ENCODE results near the gene CATSPER4.
A peak's percentile ranks its signal among the peaks of the same experiment; 100 is the strongest.

CATSPER4 gene

GRCh38 chr1:26164861-26165842, 25.2 kb upstream of the CATSPER4 start:
- DNase-seq: no peak

- DNase-seq: no peak
Observed at GRCh38 chr1:26166719-26167281, 23.6 kb upstream of the CATSPER4 start.

DNA sequence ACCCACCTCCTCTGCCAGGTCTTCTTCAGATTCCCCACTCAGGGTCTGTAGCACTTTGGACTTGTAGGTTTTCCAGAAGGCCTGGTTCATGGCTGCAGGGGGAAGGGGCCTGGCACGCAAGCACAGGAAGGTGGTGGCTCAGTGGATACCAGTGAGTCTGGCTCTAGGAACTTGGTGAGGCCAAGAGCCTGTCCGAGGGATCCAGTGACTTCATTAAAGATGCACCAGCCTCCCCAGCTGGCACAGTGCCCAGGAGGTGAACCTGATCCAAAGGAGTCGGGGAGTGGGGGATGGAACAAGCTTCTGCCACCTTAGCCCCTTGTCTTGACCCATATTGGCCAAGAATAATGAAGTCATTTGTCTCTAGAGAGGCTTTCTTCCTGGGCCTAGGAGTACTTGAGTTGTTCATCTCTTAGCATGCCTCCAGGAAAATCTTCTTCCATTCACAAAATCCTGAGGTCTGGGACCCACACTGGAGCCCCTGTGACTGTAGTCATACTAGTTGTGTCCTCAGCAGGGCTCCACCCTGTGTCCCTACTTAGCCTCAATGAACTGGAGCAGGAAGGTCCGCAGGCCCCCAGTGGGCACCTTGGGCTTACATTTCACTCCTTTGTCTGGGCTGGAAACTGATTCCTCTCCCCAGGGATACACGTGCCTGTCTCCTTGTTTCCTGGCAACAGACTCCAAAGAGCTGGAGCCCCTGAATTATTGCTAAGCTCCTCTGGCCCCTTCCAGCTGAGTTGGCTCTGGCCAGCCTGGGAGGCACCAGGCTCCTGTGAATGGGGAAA, 21.8 kb upstream of the CATSPER4 start, which contains the start of gene C1orf232:
Gene C1orf232, minus strand, starts transcription at position 554 of the 788 bp plus-strand sequence. Its CDS starts 464 bp downstream, at position 90.
- no peak for DNase-seq

- no peak for DNase-seq
Observed at GRCh38 chr1:26169198-26169554, 21.2 kb upstream of the CATSPER4 start.

DNA sequence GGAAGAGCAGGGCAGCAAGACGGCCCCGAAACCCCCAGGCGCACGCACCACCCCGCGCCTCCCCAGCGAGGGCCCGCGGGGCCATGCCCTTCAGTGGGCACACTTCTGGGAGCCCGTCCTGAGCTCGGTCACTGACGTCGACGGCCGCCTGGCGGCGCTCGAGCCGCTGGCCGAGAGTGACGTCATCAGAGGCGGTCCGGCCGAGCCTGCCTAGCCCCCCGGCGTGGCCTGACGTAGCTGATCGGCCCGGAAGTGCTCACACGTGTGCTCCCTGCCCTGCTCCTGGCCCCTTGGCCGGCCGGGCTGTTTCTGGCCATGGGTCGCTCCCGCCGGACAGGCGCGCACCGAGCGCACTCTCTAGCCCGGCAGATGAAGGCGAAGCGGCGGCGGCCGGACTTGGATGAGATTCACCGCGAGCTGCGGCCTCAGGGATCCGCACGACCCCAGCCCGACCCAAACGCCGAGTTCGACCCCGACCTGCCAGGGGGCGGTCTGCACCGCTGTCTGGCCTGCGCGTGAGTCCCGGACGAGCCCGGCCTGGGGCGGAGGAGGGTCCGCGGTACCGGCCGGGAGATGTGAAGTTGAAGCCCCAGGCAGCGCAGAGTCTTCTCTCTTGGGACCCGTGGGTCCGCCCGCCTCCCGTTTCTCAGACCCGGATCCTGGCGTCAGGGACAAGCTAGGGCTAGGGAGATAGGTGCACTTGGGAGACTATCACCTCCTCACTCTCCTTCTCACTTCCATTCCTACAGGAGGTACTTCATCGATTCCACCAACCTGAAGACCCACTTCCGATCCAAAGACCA, 20.5 kb upstream of the CATSPER4 start, which contains the start of gene ZNF593:
Gene ZNF593, plus strand, starts transcription at position 240 of the 803 bp plus-strand sequence. Its CDS starts 76 bp downstream, at position 316.
- peak; percentile 86 for DNase-seq

DNA sequence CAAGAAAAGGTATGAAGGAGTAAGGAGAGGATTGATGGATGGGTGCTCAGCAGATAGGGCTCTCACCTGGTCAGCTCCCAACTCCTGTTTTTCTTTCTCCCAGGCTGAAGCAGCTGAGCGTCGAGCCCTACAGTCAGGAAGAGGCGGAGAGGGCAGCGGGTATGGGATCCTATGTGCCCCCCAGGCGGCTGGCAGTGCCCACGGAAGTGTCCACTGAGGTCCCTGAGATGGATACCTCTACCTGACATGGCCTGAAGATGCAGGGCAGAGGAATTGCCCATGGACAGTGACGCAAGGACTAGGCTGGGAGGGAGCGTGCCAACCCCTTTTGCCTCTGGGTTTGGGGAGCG, 20.0 kb upstream of the CATSPER4 start:
- no peak for DNase-seq

- DNase-seq: no peak
Observed at GRCh38 chr1:26171084-26172072, 19.0 kb upstream of the CATSPER4 start, which contains the start of gene ZNF593OS. TSS of gene ZNF593OS (minus strand) at chr1:26171832. CDS start at chr1:26171661, 171 bp downstream.

- no peak for DNase-seq
Observed at GRCh38 chr1:26175346-26175745, 15.1 kb upstream of the CATSPER4 start.

GRCh38 chr1:26177182-26177684, 13.2 kb upstream of the CATSPER4 start, which contains the start of gene CNKSR1:
TSS of gene CNKSR1 (plus strand) at chr1:26177491. CDS start at chr1:26177548, 57 bp downstream.
- DNase-seq: no peak

- DNase-seq: no peak
Observed at GRCh38 chr1:26180010-26180506, 10.3 kb upstream of the CATSPER4 start.

GRCh38 chr1:26181586-26182382, 8.6 kb upstream of the CATSPER4 start:
- no peak for DNase-seq

DNA sequence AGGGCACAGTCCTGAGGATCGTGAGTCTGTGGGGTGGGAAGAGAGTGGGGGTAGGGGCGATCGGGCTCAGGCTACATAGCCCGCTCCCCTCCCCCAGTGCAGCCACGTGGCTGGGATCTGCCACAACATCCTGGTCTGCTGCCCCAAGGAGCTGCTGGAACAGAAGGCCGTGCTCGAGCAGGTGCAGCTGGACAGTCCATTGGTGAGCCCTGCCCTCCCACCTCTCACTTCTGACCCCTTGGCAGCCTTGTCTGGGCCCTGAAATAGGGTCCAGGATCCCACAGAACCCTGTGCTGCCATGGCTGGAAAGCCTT, 8.1 kb upstream of the CATSPER4 start:
- DNase-seq: no peak

GRCh38 chr1:26184086-26184485, 6.3 kb upstream of the CATSPER4 start:
- no peak for DNase-seq

DNA sequence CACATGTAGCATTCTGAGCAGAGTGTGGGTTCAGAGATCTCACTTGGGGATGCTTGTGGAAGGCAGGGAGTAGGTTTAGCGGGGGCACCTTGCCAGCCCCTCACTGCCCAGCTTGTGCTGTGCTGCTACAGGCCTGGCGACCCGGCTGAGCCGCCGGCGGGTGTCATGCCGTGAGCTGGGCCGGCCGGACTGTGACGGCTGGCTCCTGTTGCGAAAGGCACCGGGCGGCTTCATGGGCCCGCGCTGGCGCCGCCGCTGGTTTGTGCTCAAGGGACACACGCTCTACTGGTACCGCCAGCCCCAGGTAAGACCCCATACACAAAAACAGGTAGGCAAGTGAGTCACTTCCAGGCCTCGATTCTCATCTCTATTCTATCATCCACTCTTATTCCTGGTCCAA, 5.5 kb upstream of the CATSPER4 start:
- DNase-seq: no peak

DNA sequence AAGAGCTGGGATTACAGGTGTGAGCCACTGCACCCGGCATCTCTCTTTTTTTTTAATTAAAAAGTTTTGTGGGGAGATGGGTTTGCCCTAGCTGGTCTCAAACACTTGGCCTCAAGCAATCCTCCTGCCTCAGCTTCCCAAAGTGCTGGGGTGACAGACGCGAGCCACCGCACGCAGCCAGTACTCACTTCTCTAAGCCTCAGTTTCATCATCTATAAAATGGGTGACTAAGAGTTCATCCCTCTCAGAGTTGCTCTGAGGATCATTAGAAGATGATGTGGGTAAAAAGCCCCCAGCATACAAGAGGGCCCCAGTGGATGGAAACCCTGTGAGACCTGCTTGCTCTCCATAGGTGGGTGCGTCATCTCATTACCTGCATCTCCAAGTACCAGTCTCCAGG, 2.5 kb upstream of the CATSPER4 start:
- no peak for DNase-seq

DNA sequence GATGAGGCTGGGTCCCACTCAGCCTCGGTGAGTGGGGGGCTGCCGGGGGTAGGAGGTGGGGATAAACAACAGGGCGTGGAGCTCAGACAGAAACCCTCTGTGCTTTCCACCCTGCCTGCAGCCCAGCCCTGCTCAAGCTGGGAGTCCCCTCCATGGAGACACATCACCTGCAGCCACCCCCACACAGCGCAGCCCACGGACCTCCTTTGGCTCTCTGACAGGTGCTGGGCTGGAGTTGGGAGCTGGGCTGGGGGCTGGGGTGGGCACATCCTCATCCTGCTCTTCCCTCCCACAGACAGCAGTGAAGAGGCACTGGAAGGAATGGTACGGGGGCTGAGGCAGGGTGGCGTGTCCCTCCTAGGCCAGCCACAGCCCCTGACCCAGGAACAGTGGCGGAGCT, 1.9 kb upstream of the CATSPER4 start:
- no peak for DNase-seq

DNA sequence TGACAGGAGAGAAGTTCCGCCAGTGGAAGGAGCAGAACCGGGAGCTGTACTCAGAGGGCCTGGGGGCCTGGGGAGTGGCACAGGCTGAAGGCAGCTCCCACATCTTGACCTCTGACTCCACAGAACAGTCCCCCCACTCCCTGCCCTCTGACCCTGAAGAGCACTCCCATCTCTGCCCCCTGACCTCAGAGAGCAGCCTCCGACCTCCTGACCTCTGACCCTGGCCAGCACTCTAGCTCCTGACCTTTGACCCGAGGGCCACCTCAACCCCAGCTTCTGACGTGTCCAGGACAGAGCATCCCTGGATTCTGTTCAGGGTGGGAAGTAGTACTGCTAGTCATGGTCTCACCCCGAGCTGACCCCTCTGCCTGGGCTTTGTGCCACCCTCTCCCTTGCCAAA, 1.1 kb upstream of the CATSPER4 start:
- no peak for DNase-seq

DNA sequence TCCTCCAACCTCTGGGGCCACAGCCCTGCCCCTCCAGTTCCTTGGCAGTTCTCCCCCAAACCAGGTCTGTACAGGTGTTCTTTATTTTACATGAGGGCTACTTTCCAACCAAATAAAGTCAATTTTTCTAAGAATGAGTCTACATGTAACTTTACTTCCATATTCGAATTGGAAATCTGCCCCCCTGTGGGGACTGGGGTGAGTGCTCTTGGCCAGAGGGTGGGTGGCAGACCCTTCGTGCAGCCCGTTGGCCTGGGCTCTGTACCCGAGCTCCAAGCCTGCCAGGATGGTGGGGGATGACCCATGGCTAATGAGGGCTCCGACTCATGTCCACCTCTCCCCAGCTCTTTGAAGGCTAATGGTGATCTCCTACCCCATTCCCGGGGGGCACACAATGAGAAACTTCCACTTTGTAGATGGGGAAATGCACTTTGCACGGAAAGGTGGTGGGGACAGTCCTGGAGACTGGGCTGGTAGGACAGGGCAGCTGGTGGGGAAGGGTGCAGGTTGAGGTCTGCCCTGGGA, 589 bp upstream of the CATSPER4 start:
- no peak for DNase-seq

DNA sequence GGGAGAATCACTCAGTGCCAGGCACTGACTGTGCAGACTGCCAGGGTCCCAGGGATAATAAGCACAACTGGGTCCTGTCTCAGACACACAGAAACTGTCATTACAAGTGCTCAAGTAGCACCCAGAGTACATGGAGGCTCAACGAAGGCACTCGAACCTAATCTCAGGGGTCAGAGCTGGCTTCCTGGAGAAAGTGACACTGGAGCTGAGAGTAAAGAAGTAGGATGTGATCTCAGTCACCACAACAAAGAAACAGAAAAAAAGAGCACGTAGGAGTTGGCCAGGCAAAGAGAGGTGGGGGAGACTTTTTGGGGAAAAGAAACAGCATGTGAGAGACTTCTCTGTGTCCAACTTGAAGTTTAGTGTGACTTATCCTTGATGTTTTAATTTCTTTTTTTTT, 1.3 kb downstream of the CATSPER4 start:
- DNase-seq: no peak

DNA sequence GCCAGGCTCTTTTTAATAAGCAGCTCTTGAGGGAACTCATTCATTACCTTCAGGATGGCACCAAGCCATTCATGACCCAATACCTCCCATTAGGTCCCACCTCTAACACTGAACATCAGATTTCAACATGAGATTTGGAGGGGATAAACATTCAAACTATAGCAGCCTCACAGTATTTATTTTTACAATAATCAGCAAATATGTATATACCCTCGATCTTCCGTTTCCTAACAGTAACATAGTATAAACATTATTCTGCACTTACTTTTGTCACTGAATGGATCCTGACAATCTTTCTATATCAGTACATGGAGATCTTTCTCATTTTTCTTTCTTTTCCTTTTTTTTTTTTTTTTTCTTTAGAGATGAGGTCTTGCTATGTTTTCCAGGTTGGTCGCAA, 5.4 kb downstream of the CATSPER4 start:
- no peak for DNase-seq
